T-cell (primary cell): ENCODE measurements around the gene ZNRF3. TPM values are rescaled to one million over a fixed set of nuclear protein-coding genes. Genes with fewer than 3 reads are reported as not detected.

ENCODE experiments used
- ATAC-seq, 4 experiments: fragments of 200-7000 bp in 3 of 4; fragments of 150-1000 bp in 1 of 4; cut with Tn5 transposase; replicated peaks in 1 of 4; 1 replicate in 3 of 4; 2 replicates in 1 of 4; pipeline ENCODE4 v1.10.0; 2021; ENCODE audit warnings: moderate library complexity in 3 of 4, mild to moderate bottlenecking in 2 of 4, moderate number of reproducible peaks in 1 of 4
- CTCF ChIA-PET, 2 donors: fragments of 300-600 bp; sonication (Branson Sonifier 250); formaldehyde crosslinking; loops; one replicate each; lab custom pipeline; 2022; ENCODE audit warnings: antibody characterized with exemption in 2 of 2; lab: Charles Lee
- POLR2A ChIA-PET, 2 donors: fragments of 300-600 bp; sonication (Branson Sonifier 250); formaldehyde crosslinking; loops; one replicate each; lab custom pipeline; 2022; ENCODE audit warnings: antibody characterized with exemption in 2 of 2; lab: Charles Lee
- DNase-seq, 35 experiments: peaks; one replicate each; pipeline versions ENCODE4 v3.0.0 to v3.0.0-alpha.2; 2013 to 2023
- H3K27ac ChIP-seq: one replicate; pipeline ENCODE4 v1.5.1; 2013; ENCODE audit warnings: low read length
- H3K27me3 ChIP-seq, 2 experiments: replicated peaks in 1 of 2; 1 replicate in 1 of 2; 2 replicates in 1 of 2; pipeline versions ENCODE4 v1.6.1 to v1.7.0; 2013; ENCODE audit warnings: low read length in 1 of 2, mixed read lengths in 1 of 2; ENCODE audit not compliant: control insufficient read depth in 2 of 2, insufficient read depth in 2 of 2; ENCODE audit errors: extremely low read depth in 1 of 2
- H3K36me3 ChIP-seq, 2 donors: 1 replicate in 1 of 2; 2 replicates in 1 of 2; pipeline versions ENCODE4 v1.6.1 to v1.7.0; 2013; ENCODE audit warnings: low read length in 1 of 2; ENCODE audit not compliant: control insufficient read depth in 2 of 2, insufficient read depth in 1 of 2; ENCODE audit errors: extremely low read depth in 1 of 2
- H3K4me1 ChIP-seq, 2 experiments: 1 replicate in 1 of 2; 2 replicates in 1 of 2; pipeline versions ENCODE4 v1.6.1 to v1.7.0; 2013; ENCODE audit warnings: low read length in 2 of 2, mixed read lengths in 1 of 2; ENCODE audit not compliant: insufficient read depth in 2 of 2, control insufficient read depth in 1 of 2; ENCODE audit errors: extremely low read depth in 1 of 2
- H3K4me3 ChIP-seq, 2 donors: 1 replicate in 1 of 2; 2 replicates in 1 of 2; pipeline versions ENCODE4 v1.5.1 to v1.7.0; 2013; ENCODE audit warnings: mild to moderate bottlenecking in 2 of 2, low read length in 1 of 2, moderate library complexity in 1 of 2; ENCODE audit not compliant: control insufficient read depth in 1 of 2; ENCODE audit errors: extremely low read depth in 1 of 2
- H3K9me3 ChIP-seq: 2 replicates; pipeline ENCODE4 v1.7.0; 2013
- H3K27ac Mint-ChIP-seq, 2 donors: one replicate each; pipeline ENCODE4 v1.8.0; 2020 to 2021; ENCODE audit warnings: mild to moderate bottlenecking in 2 of 2, mixed read lengths in 2 of 2
- H3K27me3 Mint-ChIP-seq, 2 donors: one replicate each; pipeline ENCODE4 v1.8.0; 2021 to 2022; ENCODE audit warnings: mixed read lengths in 2 of 2
- H3K36me3 Mint-ChIP-seq: one replicate; pipeline ENCODE4 v1.8.0; 2021; ENCODE audit warnings: mixed read lengths
- H3K4me1 Mint-ChIP-seq, 3 donors: one replicate each; pipeline ENCODE4 v1.8.0; 2020 to 2022; ENCODE audit warnings: mixed read lengths in 3 of 3, mild to moderate bottlenecking in 1 of 3
- H3K4me3 Mint-ChIP-seq, 3 donors: one replicate each; pipeline ENCODE4 v1.8.0; 2020 to 2022; ENCODE audit warnings: mild to moderate bottlenecking in 3 of 3, mixed read lengths in 3 of 3, moderate library complexity in 3 of 3
- H3K9me3 Mint-ChIP-seq, 3 donors: one replicate each; pipeline ENCODE4 v1.8.0; 2020 to 2022; ENCODE audit warnings: mixed read lengths in 3 of 3
- WGBS: methylation state at CpG from one replicate; pipeline ENCODE4 v1.1.5; 2013; ENCODE audit warnings: missing lambda C conversion rate; ENCODE audit not compliant: insufficient coverage; 5-methylcytosine and 5-hydroxymethylcytosine counted together
- total RNA-seq, 35 experiments: library from RNA in 6 of 35; stranded (reverse) in 6 of 35; fragments of 120-200 nt in 1 of 35; gene quantifications; one replicate each; pipeline versions ENCODE4 v1.2.1 to v1.2.4 and lab custom pipeline; 2013 to 2026

Gene ZNRF3
- total RNA-seq, 5 donors from 2014 or later (not counting 1 experiment from before 2014, with no cell fraction given): 0.70 to 2.1 (median 1.1) TPM

DNA sequence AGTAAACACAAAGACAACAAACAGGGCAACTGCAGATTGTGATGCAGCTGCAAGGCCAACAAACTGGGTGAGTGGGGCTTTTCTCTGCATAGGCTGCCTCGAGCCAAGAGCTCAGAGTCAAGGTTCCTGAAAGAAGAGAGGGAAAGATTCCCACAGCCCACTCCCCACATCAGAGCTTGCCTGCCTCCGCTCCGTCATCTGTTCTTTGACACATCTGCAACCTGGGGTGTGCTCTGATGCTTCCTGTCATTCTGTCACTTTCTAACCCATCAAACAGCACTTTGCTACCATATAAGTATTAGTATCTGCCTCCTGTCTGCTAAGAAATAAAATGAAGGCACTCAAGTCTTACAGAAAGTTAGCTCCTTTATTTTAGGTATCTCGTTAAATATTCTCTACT lies 131.4 kb downstream of the ZNRF3 start:
- CTCF ChIA-PET: no interaction called here
- no peaks in the 10 kb centered on the region for H3K9me3 ChIP-seq
- no peak overlapping the region for H3K27ac Mint-ChIP-seq
- no peaks in the 10 kb centered on the region for H3K36me3 ChIP-seq
- peaks cover 0 to 6% of the 10 kb centered on the region in 2 experiments for H3K4me1 ChIP-seq
- WGBS: no CpG with 5 or more reads among the region's 4 CpGs
- POLR2A ChIA-PET: no interaction called here
- peaks cover 2 to 8% of the 10 kb centered on the region in 2 experiments for H3K27me3 ChIP-seq
- no peak overlapping the region for H3K4me3 ChIP-seq
- H3K36me3 Mint-ChIP-seq: peaks cover 4% of the 10 kb centered on the region
- no peak overlapping the region for H3K4me3 Mint-ChIP-seq
- peaks cover 2 to 20% of the 10 kb centered on the region in 2 donors for H3K27me3 Mint-ChIP-seq
- H3K9me3 Mint-ChIP-seq: peaks cover 0 to 7% (median 5%) of the 10 kb centered on the region in 3 donors
- peaks cover 6 to 29% (median 18%) of the 10 kb centered on the region in 3 donors for H3K4me1 Mint-ChIP-seq
- DNase-seq (no peak), ATAC-seq (peak in 1 of 4 experiments; percentile 28)
- no peak overlapping the region for H3K27ac ChIP-seq

- peak overlapping the region in 1 of 3 donors; percentile 60 for H3K4me3 Mint-ChIP-seq
Observed at GRCh38 chr22:29016067-29016938, 132.9 kb downstream of the ZNRF3 start.

GRCh38 chr22:29018293-29019189 lies 135.2 kb downstream of the ZNRF3 start:
- peaks cover 0 to 14% of the 10 kb centered on the region in 2 donors for H3K27me3 Mint-ChIP-seq
- POLR2A ChIA-PET: interaction anchor here in 1 of 2 donors (0.5 to 0.6 kb wide), 2 partner anchors 11 to 398 kb away, joined by 3 to 4 read pairs; no protein-coding TSS in a partner anchor
- peaks cover 0 to 7% (median 5%) of the 10 kb centered on the region in 3 donors for H3K9me3 Mint-ChIP-seq
- Histone ChIP-seq H3K36me3 (no peaks in the 10 kb centered on the region), H3K27me3 (peaks cover 0 to 15% of the 10 kb centered on the region in 2 experiments), H3K27ac (no peak overlapping the region), H3K4me1 (peaks cover 0 to 6% of the 10 kb centered on the region in 2 experiments), H3K9me3 (no peaks in the 10 kb centered on the region), H3K4me3 (no peak overlapping the region)
- H3K4me1 Mint-ChIP-seq: peaks cover 6 to 29% (median 18%) of the 10 kb centered on the region in 3 donors
- no peak overlapping the region for H3K4me3 Mint-ChIP-seq
- peaks cover 4% of the 10 kb centered on the region for H3K36me3 Mint-ChIP-seq
- CTCF ChIA-PET: no interaction called here
- ATAC-seq (no peak), DNase-seq (no peak)
- H3K27ac Mint-ChIP-seq: no peak overlapping the region
- WGBS: 100% methylated on average over 1 of the region's 4 CpGs

More at GRCh38 chr22:29016067-29016938, 132.9 kb downstream of the ZNRF3 start:
- ATAC-seq: peak in 1 of 4 experiments; percentile 52
- DNase-seq: no peak
- Histone ChIP-seq H3K27me3 (peaks cover under 1 to 9% of the 10 kb centered on the region in 2 experiments), H3K27ac (no peak overlapping the region), H3K4me3 (no peak overlapping the region), H3K9me3 (no peaks in the 10 kb centered on the region), H3K36me3 (no peaks in the 10 kb centered on the region), H3K4me1 (peaks cover 0 to 6% of the 10 kb centered on the region in 2 experiments)
- H3K4me1 Mint-ChIP-seq: peaks cover 6 to 29% (median 18%) of the 10 kb centered on the region in 3 donors
- ChIA-PET CTCF (interaction anchor here in 1 of 2 donors (1.3 kb wide), 1 partner anchor 12 kb away, joined by 3 read pairs; no protein-coding TSS in a partner anchor), POLR2A (interaction anchor here in 1 of 2 donors (0.5 to 0.6 kb wide), 2 partner anchors 178 to 234 kb away, joined by 3 to 5 read pairs; no protein-coding TSS in a partner anchor)
- H3K27me3 Mint-ChIP-seq: peaks cover 0 to 14% of the 10 kb centered on the region in 2 donors
- H3K9me3 Mint-ChIP-seq: peaks cover 0 to 7% (median 5%) of the 10 kb centered on the region in 3 donors
- WGBS: no CpG with 5 or more reads among the region's 3 CpGs
- no peak overlapping the region for H3K27ac Mint-ChIP-seq
- peaks cover 4% of the 10 kb centered on the region for H3K36me3 Mint-ChIP-seq

GRCh38 chr22:29022101-29022817 lies 138.9 kb downstream of the ZNRF3 start:
- Mint-ChIP-seq H3K4me3 (no peak overlapping the region), H3K36me3 (peaks cover 4% of the 10 kb centered on the region), H3K9me3 (peaks cover 0 to 7% (median 5%) of the 10 kb centered on the region in 3 donors), H3K27me3 (peaks cover 6 to 16% of the 10 kb centered on the region in 2 donors), H3K27ac (no peak overlapping the region), H3K4me1 (peaks cover 0 to 2% (median under 1%) of the 10 kb centered on the region in 3 donors)
- Histone ChIP-seq H3K27ac (no peak overlapping the region), H3K36me3 (no peaks in the 10 kb centered on the region), H3K4me1 (no peaks in the 10 kb centered on the region), H3K9me3 (no peaks in the 10 kb centered on the region), H3K27me3 (peaks cover 0 to 15% of the 10 kb centered on the region in 2 experiments), H3K4me3 (no peak overlapping the region)
- no CpG with 5 or more reads among the region's 6 CpGs for WGBS
- POLR2A ChIA-PET: no interaction called here
- CTCF ChIA-PET: no interaction called here
- DNase-seq: no peak
- ATAC-seq: no peak

DNA sequence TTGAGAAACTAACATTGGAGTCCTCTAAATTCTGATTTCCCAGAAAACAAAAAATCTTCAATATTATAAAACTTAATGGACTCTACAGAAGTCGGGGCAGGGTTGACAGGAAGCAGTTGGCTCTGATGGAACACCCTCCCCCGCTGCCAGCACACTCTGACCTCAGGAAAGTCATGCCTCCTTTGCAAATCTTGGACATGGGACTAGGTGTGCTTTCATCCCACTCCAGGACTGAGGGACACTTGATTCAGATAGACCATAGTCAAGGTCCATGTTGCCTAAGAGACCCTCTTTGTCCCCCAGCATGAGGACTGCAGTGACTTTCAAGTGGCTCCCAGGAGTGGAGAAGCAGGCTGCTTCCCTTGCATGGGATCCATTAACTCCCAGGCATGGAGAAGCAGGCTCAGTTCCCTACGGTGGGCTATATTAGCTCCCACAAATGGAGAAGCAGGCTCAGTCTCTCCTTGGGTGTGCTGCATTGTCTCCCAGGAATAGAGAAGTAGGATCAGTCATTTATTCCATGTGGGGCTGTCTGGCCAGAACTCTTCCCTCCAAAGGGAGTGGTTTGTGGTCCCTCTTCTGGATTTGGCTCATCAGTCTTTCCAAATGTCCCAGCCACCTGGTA lies 139.9 kb downstream of the ZNRF3 start:
- whole genome bisulfite sequencing: 56% methylated on average over 2 of the region's 3 CpGs
- H3K36me3 ChIP-seq: no peaks in the 10 kb centered on the region
- no peaks in the 10 kb centered on the region for H3K4me1 ChIP-seq
- no peak for ATAC-seq
- H3K27ac ChIP-seq: no peak overlapping the region
- POLR2A ChIA-PET: no interaction called here
- H3K9me3 ChIP-seq: no peaks in the 10 kb centered on the region
- no peaks in the 10 kb centered on the region for H3K4me1 Mint-ChIP-seq
- H3K4me3 ChIP-seq: no peak overlapping the region
- CTCF ChIA-PET: interaction anchor here in 1 of 2 donors (0.6 kb wide), 1 partner anchor 58 kb away, joined by 9 read pairs; no protein-coding TSS in a partner anchor
- peaks cover 0 to 4% (median 4%) of the 10 kb centered on the region in 3 donors for H3K9me3 Mint-ChIP-seq
- peaks cover 6 to 13% of the 10 kb centered on the region in 2 donors for H3K27me3 Mint-ChIP-seq
- no peak overlapping the region for H3K27ac Mint-ChIP-seq
- H3K27me3 ChIP-seq: peaks cover 0 to 15% of the 10 kb centered on the region in 2 experiments
- no peaks in the 10 kb centered on the region for H3K36me3 Mint-ChIP-seq
- no peak for DNase-seq
- no peak overlapping the region for H3K4me3 Mint-ChIP-seq
